ENCODE measurements around the gene RILPL1. TPM values are rescaled to one million over a fixed set of nuclear protein-coding genes. Genes with fewer than 3 reads are reported as not detected.

RILPL1 gene
- total and polyA plus RNA-seq, 9 of the 15 experiments (the other 6 are each of a cell fraction or from before 2014, with no cell fraction given) = 0.25 to 10.6 (median 8.6) TPM

DNA sequence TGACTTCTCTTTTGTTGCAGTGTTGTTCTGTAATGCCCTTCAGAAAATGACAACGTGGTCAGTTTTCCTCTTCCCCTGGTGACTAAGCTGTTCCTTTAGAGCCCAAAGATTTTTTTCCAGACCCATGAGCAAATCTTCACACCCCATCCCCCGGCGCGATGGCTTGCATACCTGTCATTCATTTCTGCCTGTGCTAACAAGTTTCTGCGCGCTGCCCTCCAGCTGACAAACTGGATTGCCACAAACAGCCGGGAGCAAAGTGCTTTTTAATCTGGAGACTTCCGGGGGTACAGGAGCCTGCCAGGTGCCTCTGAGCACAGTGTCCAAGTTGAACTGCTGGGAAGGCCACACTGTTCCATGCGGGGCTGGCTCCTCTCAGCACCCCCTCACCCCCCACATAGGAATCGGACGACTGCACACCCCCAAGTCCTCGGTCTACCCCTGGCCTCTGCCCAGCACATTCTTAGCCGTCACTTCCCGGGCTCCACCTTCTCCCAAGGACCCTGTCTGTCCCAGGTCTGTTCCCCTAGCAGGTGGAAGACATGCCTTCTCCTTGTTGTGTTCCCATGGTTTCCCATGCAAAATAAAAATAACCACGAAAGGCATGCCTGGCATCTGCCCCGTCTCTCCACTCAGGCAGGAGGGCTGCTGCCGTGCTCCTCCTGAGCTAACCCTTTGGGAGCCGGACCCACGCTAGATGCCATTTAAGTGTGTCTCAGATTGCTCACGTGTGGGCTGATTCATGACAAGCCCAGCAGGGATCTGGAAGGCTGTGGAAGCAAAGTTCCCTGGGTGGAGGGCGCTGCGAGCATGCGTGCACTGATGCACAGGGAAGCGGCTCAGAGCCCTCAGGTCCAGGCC, 14.1 kb downstream of the RILPL1 start:
- Histone ChIP-seq H3K9me1 (ENCODE audit: control insufficient read depth, insufficient read depth, low read length) (no peaks in the 10 kb centered on the region), H3K9me3 (replicated peaks; ENCODE audit: control insufficient read depth, insufficient read depth, low read depth, low read length) (no peaks in the 10 kb centered on the region), H3K27ac (ENCODE audit: extremely low read depth, low read depth, low read length) (no peak overlapping the region), H2AFZ (ENCODE audit: low read depth, low read length) (no peak overlapping the region), H3K27me3 (ENCODE audit: control insufficient read depth in 2 of 2, insufficient read depth in 2 of 2, low read length in 2 of 2) (no peaks in the 10 kb centered on the region; a peak in 1 of 5 replicates), H3K4me3 (no peak overlapping the region), H3K4me1 (replicated peaks in 1 of 2; ENCODE audit: control insufficient read depth in 2 of 2, insufficient read depth in 2 of 2, low read length in 2 of 2) (no peaks in the 10 kb centered on the region), H3K4me2 (ENCODE audit: insufficient read depth, low read length) (no peak overlapping the region), H4K20me1 (replicated peaks; ENCODE audit: control insufficient read depth, insufficient read depth, low read length) (no peaks in the 10 kb centered on the region; the same call in 1 of the 2 replicates), H3K9ac (ENCODE audit: insufficient read depth in 1 of 2, low read depth in 2 of 2, low read length in 2 of 2) (peak overlapping the region in 1 of 2 experiments; percentile 32; a peak in 2 of 4 replicates), H3K79me2 (ENCODE audit: control insufficient read depth, insufficient read depth, low read length) (no peaks in the 10 kb centered on the region; the same call in 2 of the 3 replicates), H3K36me3 (ENCODE audit: control insufficient read depth, insufficient read depth, low read length) (peaks cover 76% of the 10 kb centered on the region; the same call in 2 of the 3 replicates)
- FAIRE-seq (no peak), ATAC-seq (no peak), DNase-seq (ENCODE audit: extremely low read depth in 1 of 4, low spot score in 3 of 4) (peak in 1 of 4 experiments; percentile 6)
- TF ChIP-seq, protein P1, sequence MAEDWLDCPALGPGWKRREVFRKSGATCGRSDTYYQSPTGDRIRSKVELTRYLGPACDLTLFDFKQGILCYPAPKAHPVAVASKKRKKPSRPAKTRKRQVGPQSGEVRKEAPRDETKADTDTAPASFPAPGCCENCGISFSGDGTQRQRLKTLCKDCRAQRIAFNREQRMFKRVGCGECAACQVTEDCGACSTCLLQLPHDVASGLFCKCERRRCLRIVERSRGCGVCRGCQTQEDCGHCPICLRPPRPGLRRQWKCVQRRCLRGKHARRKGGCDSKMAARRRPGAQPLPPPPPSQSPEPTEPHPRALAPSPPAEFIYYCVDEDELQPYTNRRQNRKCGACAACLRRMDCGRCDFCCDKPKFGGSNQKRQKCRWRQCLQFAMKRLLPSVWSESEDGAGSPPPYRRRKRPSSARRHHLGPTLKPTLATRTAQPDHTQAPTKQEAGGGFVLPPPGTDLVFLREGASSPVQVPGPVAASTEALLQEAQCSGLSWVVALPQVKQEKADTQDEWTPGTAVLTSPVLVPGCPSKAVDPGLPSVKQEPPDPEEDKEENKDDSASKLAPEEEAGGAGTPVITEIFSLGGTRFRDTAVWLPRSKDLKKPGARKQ (CRISPR knock-in tag; IDR thresholded peaks at IDR 0.05) = no peak
- TF ChIP-seq SIN3A (IDR thresholded peaks at IDR 0.05; ENCODE audit: borderline replicate concordance in 2 of 2, control insufficient read depth in 1 of 2, low read depth in 2 of 2, low read length in 2 of 2) = no peak
- TF ChIP-seq ARID1B (IDR thresholded peaks at IDR 0.05) = no peak
- no peak for TF ChIP-seq RAD51 (IDR thresholded peaks at IDR 0.05; ENCODE audit: borderline replicate concordance, low read depth)
- no peak for TF ChIP-seq CHD1 (IDR thresholded peaks at IDR 0.05; ENCODE audit: low read length)
- TF ChIP-seq PPARD (CRISPR knock-in tag; IDR thresholded peaks at IDR 0.05) = no peak
- TF ChIP-seq ETV1 (tag; conservative IDR thresholded peaks at IDR 0.05; ENCODE audit: low read depth) = no peak
- ChIA-PET CTCF (ENCODE audit: low intra/inter-chr PET ratio) (no interaction called here), POLR2A (interaction anchor here (0.6 to 0.8 kb wide), 2 partner anchors 13 to 654 kb away, joined by 3 to 4 read pairs; no protein-coding TSS in a partner anchor)
- in situ Hi-C loops (cut with MboI) = no loop called here
- BruUV-seq (replicated peaks) = no TSS peak
- intact Hi-C loops (cut with micrococcal nuclease) = no loop called here
- WGBS (ENCODE audit: insufficient coverage, low coverage, missing lambda C conversion rate) = 88% methylated on average over 23 of the region's 24 CpGs

Measured in K562 (cell line).